GM19043 (cell line): ENCODE data around the gene TMEM86B.

ENCODE experiments used
- ATAC-seq: cut with Tn5 transposase; IDR thresholded peaks from one replicate; pipeline ENCODE4 v1.9.1; 2021; ENCODE audit warnings: low read depth; ENCODE audit not compliant: unreplicated experiment

Gene TMEM86B

GRCh38 chr19:55181740-55182139 lies 46.8 kb downstream of the TMEM86B start:
- no peak for ATAC-seq

- no peak for ATAC-seq
These were observed 48.7 kb downstream of the TMEM86B start, which contains the start of gene SYT5 for GRCh38 chr19:55179606-55180484. Gene SYT5 (minus strand): TSS chr19:55180289. CDS start chr19:55179041, 1,248 bp downstream.

- no peak for ATAC-seq
These were observed 49.6 kb downstream of the TMEM86B start for GRCh38 chr19:55178781-55179599.
